Astrocyte (in vitro differentiated cells and primary cell): ENCODE measurements around the gene TTBK2. TPM values are rescaled to one million over a fixed set of nuclear protein-coding genes. Genes with fewer than 3 reads are reported as not detected.

Source experiments
- DNase-seq: peaks from one replicate; pipeline ENCODE4 v3.0.0-alpha.2; 2010; ENCODE audit warnings: low read depth
- FAIRE-seq: peaks from 2 replicates; lab custom pipeline; 2011; peaks lifted over from hg19 to GRCh38; lab: Jason Lieb, UNC
- H2AFZ ChIP-seq: 2 replicates; pipeline ENCODE4 v1.6.0; 2012; ENCODE audit warnings: low read depth, low read length, inconsistent platforms
- H3K27ac ChIP-seq: 2 replicates; pipeline ENCODE4 v1.5.1; 2011; ENCODE audit warnings: low read depth, low read length, inconsistent platforms
- H3K27me3 ChIP-seq: 2 replicates; pipeline ENCODE4 v1.6.0; 2011; ENCODE audit warnings: low read length, inconsistent platforms; ENCODE audit not compliant: insufficient read depth
- H3K36me3 ChIP-seq: 2 replicates; pipeline ENCODE4 v1.5.1; 2011; ENCODE audit warnings: low read length, inconsistent platforms; ENCODE audit not compliant: insufficient read depth
- H3K4me1 ChIP-seq: 2 replicates; pipeline ENCODE4 v1.5.1; 2011; ENCODE audit warnings: low read length, inconsistent platforms; ENCODE audit not compliant: insufficient read depth
- H3K4me2 ChIP-seq: 2 replicates; pipeline ENCODE4 v1.6.0; 2012; ENCODE audit warnings: low read length, inconsistent platforms
- H3K4me3 ChIP-seq: 2 replicates; pipeline ENCODE4 v1.5.1; 2011; ENCODE audit warnings: low read depth, mild to moderate bottlenecking, low read length, inconsistent platforms; ENCODE audit not compliant: insufficient read depth
- H3K79me2 ChIP-seq: 2 replicates; pipeline ENCODE4 v1.6.0; 2012; ENCODE audit warnings: mild to moderate bottlenecking, low read length, inconsistent platforms; ENCODE audit not compliant: insufficient read depth
- H3K9ac ChIP-seq: 2 replicates; pipeline ENCODE4 v1.6.0; 2012; ENCODE audit warnings: mild to moderate bottlenecking, low read length, inconsistent platforms
- H3K9me3 ChIP-seq: 2 replicates; pipeline ENCODE4 v1.5.1; 2012; ENCODE audit warnings: low read depth, mild to moderate bottlenecking, low read length, inconsistent platforms; ENCODE audit not compliant: insufficient read depth
- H4K20me1 ChIP-seq: 2 replicates; pipeline ENCODE4 v1.6.0; 2012; ENCODE audit warnings: low read length, inconsistent platforms; ENCODE audit not compliant: insufficient read depth
- H3K27ac Mint-ChIP-seq: one replicate; pipeline ENCODE4 v1.8.0; 2021; ENCODE audit warnings: mild to moderate bottlenecking, mixed read lengths; ENCODE audit not compliant: unreplicated experiment
- H3K27me3 Mint-ChIP-seq: one replicate; pipeline ENCODE4 v1.8.0; 2021; ENCODE audit warnings: low read depth, mixed read lengths; ENCODE audit not compliant: unreplicated experiment
- H3K36me3 Mint-ChIP-seq: one replicate; pipeline ENCODE4 v1.8.0; 2021; ENCODE audit warnings: low read depth, mixed read lengths; ENCODE audit not compliant: unreplicated experiment
- H3K4me1 Mint-ChIP-seq: one replicate; pipeline ENCODE4 v1.8.0; 2021; ENCODE audit warnings: low read depth, mixed read lengths; ENCODE audit not compliant: unreplicated experiment
- H3K4me3 Mint-ChIP-seq: one replicate; pipeline ENCODE4 v1.8.0; 2021; ENCODE audit warnings: mild to moderate bottlenecking, moderate library complexity, mixed read lengths; ENCODE audit not compliant: unreplicated experiment
- H3K9me3 Mint-ChIP-seq: one replicate; pipeline ENCODE4 v1.8.0; 2021; ENCODE audit warnings: mild to moderate bottlenecking, mixed read lengths; ENCODE audit not compliant: unreplicated experiment
- CTCF ChIP-seq: IDR thresholded peaks from 2 replicates; pipeline ENCODE4 v1.5.1; 2011; ENCODE audit warnings: low read depth, mild to moderate bottlenecking, inconsistent platforms, low read length, moderate library complexity; ENCODE audit not compliant: insufficient read depth
- EZH2 ChIP-seq: IDR thresholded peaks from 2 replicates; pipeline ENCODE4 v1.6.1; 2012; ENCODE audit warnings: mild to moderate bottlenecking, low read length, inconsistent platforms; ENCODE audit not compliant: insufficient read depth
- total RNA-seq: library from RNA; stranded (reverse); gene quantifications from 2 replicates; pipeline ENCODE4 v1.2.1, GENCODE V29; 2021

TTBK2 gene
- total RNA-seq, 1 donor from 2014 or later = 14.8 TPM

DNA sequence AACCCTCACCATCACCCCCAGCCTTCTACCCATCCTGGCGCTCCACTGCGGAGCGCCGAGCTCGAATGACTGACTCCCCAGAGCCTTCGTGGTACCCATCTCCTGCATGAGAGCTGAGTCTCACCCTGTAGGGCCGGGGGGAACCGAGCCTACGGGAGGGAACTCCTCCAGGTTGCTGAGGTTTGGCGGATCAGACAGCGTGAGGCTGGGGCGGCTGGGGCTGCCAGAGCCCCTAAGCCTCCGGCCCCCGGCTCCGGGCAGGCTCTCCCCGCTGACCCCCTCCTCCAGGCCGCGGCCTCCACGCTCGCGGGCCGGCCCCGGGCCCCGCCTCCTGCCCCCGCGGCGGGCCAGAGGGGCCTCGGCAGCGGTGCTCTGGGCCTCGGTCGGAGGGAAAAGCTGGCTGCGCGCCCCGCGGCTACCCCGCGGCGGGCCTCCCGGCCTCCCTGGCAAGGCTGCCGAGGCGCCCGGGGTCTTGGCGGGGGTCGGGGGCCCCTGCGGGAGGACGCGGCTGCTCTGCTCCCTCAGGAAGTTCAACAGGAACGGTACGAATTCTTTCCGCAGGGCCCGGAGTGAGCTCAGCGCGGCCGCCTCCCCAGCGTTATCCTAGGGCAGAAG is 184.3 kb downstream of the TTBK2 start:
- peaks cover 11% of the 10 kb centered on the region for H3K36me3 Mint-ChIP-seq
- DNase-seq (no peak), FAIRE-seq (no peak)
- Histone ChIP-seq H4K20me1 (peaks cover 23% of the 10 kb centered on the region), H3K79me2 (peaks cover 15% of the 10 kb centered on the region), H3K4me1 (peaks cover 10% of the 10 kb centered on the region), H3K4me3 (peak overlapping the region; percentile 83), H3K9me3 (no peaks in the 10 kb centered on the region), H3K9ac (peak overlapping the region; percentile 90), H3K27ac (peak overlapping the region; percentile 59), H3K27me3 (no peaks in the 10 kb centered on the region), H3K36me3 (peaks cover 10% of the 10 kb centered on the region), H2AFZ (peak overlapping the region; percentile 97), H3K4me2 (peak overlapping the region; percentile 94)
- H3K27ac Mint-ChIP-seq = no peak overlapping the region
- H3K4me1 Mint-ChIP-seq = no peaks in the 10 kb centered on the region
- no peaks in the 10 kb centered on the region for H3K27me3 Mint-ChIP-seq
- peak overlapping the region; percentile 84 for H3K4me3 Mint-ChIP-seq
- H3K9me3 Mint-ChIP-seq = no peaks in the 10 kb centered on the region
- TF ChIP-seq CTCF (no peak), EZH2 (no peak)

GRCh38 chr15:42735382-42736165 is 185.0 kb downstream of the TTBK2 start:
- H3K9me3 ChIP-seq = no peaks in the 10 kb centered on the region
- TF ChIP-seq CTCF (no peak), EZH2 (no peak)
- H3K27me3 Mint-ChIP-seq = no peaks in the 10 kb centered on the region
- H3K27ac ChIP-seq = no peak overlapping the region
- no peaks in the 10 kb centered on the region for H3K27me3 ChIP-seq
- DNase-seq (no peak), FAIRE-seq (no peak)
- H3K9ac ChIP-seq = peak overlapping the region; percentile 90
- peaks cover 14% of the 10 kb centered on the region for H3K36me3 Mint-ChIP-seq
- H3K4me1 Mint-ChIP-seq = no peaks in the 10 kb centered on the region
- peak overlapping the region; percentile 94 for H3K4me2 ChIP-seq
- H3K27ac Mint-ChIP-seq = no peak overlapping the region
- H2AFZ ChIP-seq = no peak overlapping the region
- H3K9me3 Mint-ChIP-seq = no peaks in the 10 kb centered on the region
- peak overlapping the region; percentile 84 for H3K4me3 Mint-ChIP-seq
- peaks cover 15% of the 10 kb centered on the region for H3K79me2 ChIP-seq
- H3K4me1 ChIP-seq = peaks cover 10% of the 10 kb centered on the region
- H3K36me3 ChIP-seq = peaks cover 14% of the 10 kb centered on the region
- peaks cover 28% of the 10 kb centered on the region for H4K20me1 ChIP-seq
- peak overlapping the region; percentile 83 for H3K4me3 ChIP-seq
